ENCODE results near the gene DMKN.

Gene DMKN

GRCh38 chr19:35534803-35535480, 21.5 kb upstream of the DMKN start:
- Histone ChIP-seq H4K8ac (ENCODE audit: low read depth, low read length) (no peak overlapping the region), H3K27me3 (ENCODE audit: insufficient read depth, low read length) (peaks cover 2% of the 10 kb centered on the region), H3K79me1 (ENCODE audit: low read length) (no peaks in the 10 kb centered on the region), H2AFZ (ENCODE audit: insufficient read depth, low read length, poor library complexity) (no peak overlapping the region), H3K4me3 (ENCODE audit: low read depth, low read length) (no peak overlapping the region), H2BK120ac (ENCODE audit: insufficient read depth, low read length, poor library complexity) (no peak overlapping the region), H3K4ac (ENCODE audit: low read depth, low read length) (no peak overlapping the region), H3K27ac (ENCODE audit: low read depth, low read length) (no peak overlapping the region), H2AK5ac (ENCODE audit: low read length) (no peak overlapping the region), H4K12ac (ENCODE audit: low read depth, low read length) (no peak overlapping the region), H4K91ac (ENCODE audit: low read depth, low read length) (no peak overlapping the region), H3K9me3 (ENCODE audit: insufficient read depth, low read depth, low read length) (peaks cover 6% of the 10 kb centered on the region), H2BK5ac (ENCODE audit: low read depth, low read length, poor library complexity) (no peak overlapping the region), H3K18ac (ENCODE audit: low read length) (no peak overlapping the region), H3K23ac (ENCODE audit: low read length) (no peak overlapping the region), H3K14ac (ENCODE audit: low read length) (no peak overlapping the region), H3K4me1 (ENCODE audit: control insufficient read depth in 1 of 2, insufficient read depth in 2 of 2, low read length in 2 of 2) (peaks cover 0 to 3% of the 10 kb centered on the region in 2 experiments), H3K9ac (ENCODE audit: low read length) (no peak overlapping the region), H3K36me3 (ENCODE audit: control insufficient read depth in 1 of 2, insufficient read depth in 2 of 2, low read length in 2 of 2) (peaks cover under 1 to 3% of the 10 kb centered on the region in 2 experiments), H2BK12ac (ENCODE audit: low read length) (no peak overlapping the region), H3K4me2 (ENCODE audit: low read length) (no peak overlapping the region), H3K79me2 (ENCODE audit: control insufficient read depth, insufficient read depth, low read length, poor library complexity) (no peaks in the 10 kb centered on the region)
- no CpG with 5 or more reads among the region's 10 CpGs for WGBS (ENCODE audit: extremely low coverage, insufficient coverage, insufficient read length)
- DNase-seq: no peak

- Histone ChIP-seq H2BK12ac (ENCODE audit: low read length) (no peak overlapping the region), H3K79me2 (ENCODE audit: control insufficient read depth, insufficient read depth, low read length, poor library complexity) (no peaks in the 10 kb centered on the region), H2BK120ac (ENCODE audit: insufficient read depth, low read length, poor library complexity) (no peak overlapping the region), H3K23ac (ENCODE audit: low read length) (no peak overlapping the region), H3K36me3 (ENCODE audit: control insufficient read depth in 1 of 2, insufficient read depth in 2 of 2, low read length in 2 of 2) (no peaks in the 10 kb centered on the region), H3K27me3 (ENCODE audit: insufficient read depth, low read length) (peaks cover 2% of the 10 kb centered on the region), H3K9me3 (ENCODE audit: insufficient read depth, low read depth, low read length) (peaks cover 6% of the 10 kb centered on the region), H3K27ac (ENCODE audit: low read depth, low read length) (no peak overlapping the region), H3K14ac (ENCODE audit: low read length) (no peak overlapping the region), H3K4me3 (ENCODE audit: low read depth, low read length) (no peak overlapping the region), H3K18ac (ENCODE audit: low read length) (no peak overlapping the region), H3K4ac (ENCODE audit: low read depth, low read length) (no peak overlapping the region), H4K91ac (ENCODE audit: low read depth, low read length) (no peak overlapping the region), H2AFZ (ENCODE audit: insufficient read depth, low read length, poor library complexity) (no peak overlapping the region), H3K4me2 (ENCODE audit: low read length) (peak overlapping the region; percentile 49), H2BK5ac (ENCODE audit: low read depth, low read length, poor library complexity) (no peak overlapping the region), H2AK5ac (ENCODE audit: low read length) (no peak overlapping the region), H3K9ac (ENCODE audit: low read length) (no peak overlapping the region), H4K12ac (ENCODE audit: low read depth, low read length) (no peak overlapping the region), H4K8ac (ENCODE audit: low read depth, low read length) (no peak overlapping the region), H3K79me1 (ENCODE audit: low read length) (no peaks in the 10 kb centered on the region), H3K4me1 (ENCODE audit: control insufficient read depth in 1 of 2, insufficient read depth in 2 of 2, low read length in 2 of 2) (peaks cover 0 to 3% of the 10 kb centered on the region in 2 experiments)
- peak in 1 of 2 donors; percentile 36 for DNase-seq
- WGBS (ENCODE audit: extremely low coverage, insufficient coverage, insufficient read length): no CpG with 5 or more reads among the region's 30 CpGs
Observed at GRCh38 chr19:35533822-35534392, 20.5 kb upstream of the DMKN start.

GRCh38 chr19:35533201-35533821, 19.9 kb upstream of the DMKN start, which contains the start of gene GAPDHS:
Gene GAPDHS, plus strand, starts transcription at chr19:35533456. Its CDS starts 72 bp downstream, at chr19:35533528.
- Histone ChIP-seq H3K4me2 (ENCODE audit: low read length) (peak within 1 kb of the TSS; percentile 49), H3K9ac (ENCODE audit: low read length) (no peak within 1 kb of the TSS), H3K36me3 (ENCODE audit: control insufficient read depth in 1 of 2, insufficient read depth in 2 of 2, low read length in 2 of 2) (no peaks in the 10 kb centered on the region), H3K14ac (ENCODE audit: low read length) (no peak within 1 kb of the TSS), H4K91ac (ENCODE audit: low read depth, low read length) (no peak within 1 kb of the TSS), H3K9me3 (ENCODE audit: insufficient read depth, low read depth, low read length) (peaks cover 8% of the 10 kb centered on the region), H3K27ac (ENCODE audit: low read depth, low read length) (no peak within 1 kb of the TSS), H2BK120ac (ENCODE audit: insufficient read depth, low read length, poor library complexity) (no peak within 1 kb of the TSS), H3K27me3 (ENCODE audit: insufficient read depth, low read length) (peaks cover 2% of the 10 kb centered on the region), H2AK5ac (ENCODE audit: low read length) (no peak within 1 kb of the TSS), H4K8ac (ENCODE audit: low read depth, low read length) (no peak within 1 kb of the TSS), H3K4me3 (ENCODE audit: low read depth, low read length) (no peak within 1 kb of the TSS), H3K23ac (ENCODE audit: low read length) (no peak within 1 kb of the TSS), H3K4me1 (ENCODE audit: control insufficient read depth in 1 of 2, insufficient read depth in 2 of 2, low read length in 2 of 2) (peaks cover 0 to 3% of the 10 kb centered on the region in 2 experiments), H2BK5ac (ENCODE audit: low read depth, low read length, poor library complexity) (no peak within 1 kb of the TSS), H3K79me1 (ENCODE audit: low read length) (no peaks in the 10 kb centered on the region), H3K18ac (ENCODE audit: low read length) (no peak within 1 kb of the TSS), H2BK12ac (ENCODE audit: low read length) (no peak within 1 kb of the TSS), H3K79me2 (ENCODE audit: control insufficient read depth, insufficient read depth, low read length, poor library complexity) (no peaks in the 10 kb centered on the region), H2AFZ (ENCODE audit: insufficient read depth, low read length, poor library complexity) (no peak within 1 kb of the TSS), H4K12ac (ENCODE audit: low read depth, low read length) (no peak within 1 kb of the TSS), H3K4ac (ENCODE audit: low read depth, low read length) (no peak within 1 kb of the TSS)
- no CpG with 5 or more reads among the region's 39 CpGs for WGBS (ENCODE audit: extremely low coverage, insufficient coverage, insufficient read length)
- peak in 1 of 2 donors; percentile 10 for DNase-seq

DNA sequence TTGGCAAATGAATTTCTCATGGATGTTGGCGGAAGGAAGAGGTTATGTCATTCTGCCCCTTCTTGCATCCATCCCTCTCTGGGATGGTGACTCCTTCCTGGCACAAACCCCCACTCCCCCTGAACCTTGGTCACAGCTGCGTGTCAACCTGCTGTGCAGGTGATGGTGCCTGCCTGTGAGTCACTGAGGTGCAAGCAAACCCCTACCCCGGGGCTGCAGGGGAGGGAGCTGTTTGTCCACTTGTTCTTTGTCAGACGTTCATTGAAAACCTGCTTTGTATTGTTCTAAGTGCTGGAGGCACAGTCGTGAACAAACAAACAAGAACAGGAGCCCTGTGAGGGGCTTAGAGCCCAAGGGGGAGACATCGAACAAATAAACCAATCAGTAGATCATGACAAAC, 17.8 kb upstream of the DMKN start:
- no peak overlapping the region for H3K27ac ChIP-seq (ENCODE audit: low read depth, low read length)
- peaks cover 0 to 3% of the 10 kb centered on the region in 2 experiments for H3K4me1 ChIP-seq (ENCODE audit: control insufficient read depth in 1 of 2, insufficient read depth in 2 of 2, low read length in 2 of 2)
- no peak for DNase-seq
- H4K8ac ChIP-seq (ENCODE audit: low read depth, low read length): no peak overlapping the region
- H3K4me3 ChIP-seq (ENCODE audit: low read depth, low read length): no peak overlapping the region
- H3K79me2 ChIP-seq (ENCODE audit: control insufficient read depth, insufficient read depth, low read length, poor library complexity): no peaks in the 10 kb centered on the region
- H4K91ac ChIP-seq (ENCODE audit: low read depth, low read length): no peak overlapping the region
- no peak overlapping the region for H3K9ac ChIP-seq (ENCODE audit: low read length)
- H3K79me1 ChIP-seq (ENCODE audit: low read length): no peaks in the 10 kb centered on the region
- no CpG with 5 or more reads among the region's 6 CpGs for WGBS (ENCODE audit: extremely low coverage, insufficient coverage, insufficient read length)
- H3K14ac ChIP-seq (ENCODE audit: low read length): no peak overlapping the region
- H2BK5ac ChIP-seq (ENCODE audit: low read depth, low read length, poor library complexity): no peak overlapping the region
- no peak overlapping the region for H2BK120ac ChIP-seq (ENCODE audit: insufficient read depth, low read length, poor library complexity)
- peaks cover 8% of the 10 kb centered on the region for H3K9me3 ChIP-seq (ENCODE audit: insufficient read depth, low read depth, low read length)
- H2AK5ac ChIP-seq (ENCODE audit: low read length): no peak overlapping the region
- no peak overlapping the region for H4K12ac ChIP-seq (ENCODE audit: low read depth, low read length)
- no peak overlapping the region for H2BK12ac ChIP-seq (ENCODE audit: low read length)
- no peak overlapping the region for H3K23ac ChIP-seq (ENCODE audit: low read length)
- no peaks in the 10 kb centered on the region for H3K36me3 ChIP-seq (ENCODE audit: control insufficient read depth in 1 of 2, insufficient read depth in 2 of 2, low read length in 2 of 2)
- no peak overlapping the region for H3K4ac ChIP-seq (ENCODE audit: low read depth, low read length)
- no peak overlapping the region for H3K4me2 ChIP-seq (ENCODE audit: low read length)
- no peak overlapping the region for H3K18ac ChIP-seq (ENCODE audit: low read length)
- H3K27me3 ChIP-seq (ENCODE audit: insufficient read depth, low read length): peaks cover 2% of the 10 kb centered on the region
- no peak overlapping the region for H2AFZ ChIP-seq (ENCODE audit: insufficient read depth, low read length, poor library complexity)
